HepG2 (cell line): ENCODE measurements around the gene CCDC142. TPM values are rescaled to one million over a fixed set of nuclear protein-coding genes. Genes with fewer than 3 reads are reported as not detected.

ENCODE experiments used
- AKAP8 ChIP-seq: sonication (generic); formaldehyde crosslinking; IDR thresholded peaks from 2 replicates; pipeline ENCODE4 v1.5.1; 2020; ENCODE audit warnings: mild to moderate bottlenecking, missing genetic modification reagents
- CAMTA2 ChIP-seq: sonication (generic); formaldehyde crosslinking; IDR thresholded peaks from 2 replicates; pipeline ENCODE4 v1.4.0; 2020; ENCODE audit warnings: mild to moderate bottlenecking, missing genetic modification reagents, borderline replicate concordance
- ELF1 ChIP-seq: sonication (generic); formaldehyde crosslinking; IDR thresholded peaks from 2 replicates; pipeline ENCODE4 v1.4.0; 2020; ENCODE audit warnings: missing genetic modification reagents
- GATAD1 ChIP-seq: IDR thresholded peaks from 2 replicates; pipeline ENCODE4 v1.6.1; 2016; ENCODE audit warnings: missing genetic modification reagents, missing compliant biosample characterization
- HCFC1 ChIP-seq: fragments of 150-350 bp; IDR thresholded peaks from 2 replicates; pipeline ENCODE4 v1.6.1; 2014; ENCODE audit warnings: low read depth, low read length
- HHEX ChIP-seq: IDR thresholded peaks from 2 replicates; pipeline ENCODE4 v1.6.1; 2016; ENCODE audit warnings: control low read depth
- HIVEP1 ChIP-seq: sonication (generic); formaldehyde crosslinking; IDR thresholded peaks from 2 replicates; pipeline ENCODE4 v1.4.0; 2020; ENCODE audit warnings: mild to moderate bottlenecking, missing genetic modification reagents
- HOXA3 ChIP-seq: sonication (generic); formaldehyde crosslinking; IDR thresholded peaks from 2 replicates; pipeline ENCODE4 v1.5.0; 2020; ENCODE audit warnings: missing genetic modification reagents
- IKZF5 ChIP-seq: IDR thresholded peaks from 2 replicates; pipeline ENCODE4 v1.6.1; 2018; ENCODE audit warnings: missing genetic modification reagents, mild to moderate bottlenecking, missing compliant biosample characterization
- NKX3-1 ChIP-seq: sonication (generic); formaldehyde crosslinking; IDR thresholded peaks from 2 replicates; pipeline ENCODE4 v1.5.0; 2020; ENCODE audit warnings: missing genetic modification reagents
- NONO ChIP-seq, 2 experiments: fragments of 450-650 bp in 1 of 2; sonication (generic) in 1 of 2; formaldehyde crosslinking in 1 of 2; IDR thresholded peaks in 1 of 2; conservative IDR thresholded peaks in 1 of 2; 2 replicates each; pipeline versions ENCODE4 v1.6.1 to v1.8.0; 2017 to 2022; ENCODE audit warnings: mild to moderate bottlenecking in 1 of 2, missing genetic modification reagents in 1 of 2, moderate library complexity in 1 of 2
- NR1H2 ChIP-seq: sonication (generic); formaldehyde crosslinking; IDR thresholded peaks from 2 replicates; pipeline ENCODE4 v1.8.1; 2022; ENCODE audit warnings: low read depth, missing genetic modification reagents, borderline replicate concordance
- PRMT3 ChIP-seq: sonication (generic); formaldehyde crosslinking; IDR thresholded peaks from 2 replicates; pipeline ENCODE4 v1.8.1; 2022; ENCODE audit warnings: low read depth, mild to moderate bottlenecking, moderate library complexity, missing genetic modification reagents, borderline replicate concordance
- SMAD9 ChIP-seq: sonication (generic); formaldehyde crosslinking; IDR thresholded peaks from 2 replicates; pipeline ENCODE4 v1.5.1; 2020; ENCODE audit warnings: mild to moderate bottlenecking, missing genetic modification reagents
- TGIF2 ChIP-seq: IDR thresholded peaks from 2 replicates; pipeline ENCODE4 v1.6.1; 2016; ENCODE audit warnings: control low read depth, missing compliant biosample characterization
- TOE1 ChIP-seq: sonication (generic); formaldehyde crosslinking; IDR thresholded peaks from 2 replicates; pipeline ENCODE4 v1.4.0; 2020; ENCODE audit warnings: mild to moderate bottlenecking, missing genetic modification reagents
- U2AF2 ChIP-seq: fragments of 200-400 bp; formaldehyde crosslinking; IDR thresholded peaks from 2 replicates; pipeline ENCODE4 v1.6.1; 2017; ENCODE audit warnings: low read depth, mild to moderate bottlenecking, low read length
- WIZ ChIP-seq: sonication (generic); formaldehyde crosslinking; IDR thresholded peaks from 2 replicates; pipeline ENCODE4 v1.5.1; 2020; ENCODE audit warnings: mild to moderate bottlenecking, missing genetic modification reagents
- XBP1 ChIP-seq: sonication (generic); formaldehyde crosslinking; IDR thresholded peaks from 2 replicates; pipeline ENCODE4 v1.5.0; 2020; ENCODE audit warnings: missing genetic modification reagents
- ZBTB34 ChIP-seq: sonication (generic); formaldehyde crosslinking; IDR thresholded peaks from 2 replicates; pipeline ENCODE4 v1.8.0; 2022; ENCODE audit warnings: mild to moderate bottlenecking, missing genetic modification reagents
- ZC3H13 ChIP-seq: sonication (generic); formaldehyde crosslinking; IDR thresholded peaks from 2 replicates; pipeline ENCODE4 v1.8.1; 2023; ENCODE audit warnings: mild to moderate bottlenecking, missing genetic modification reagents, moderate library complexity
- ZEB1 ChIP-seq: IDR thresholded peaks from 2 replicates; pipeline ENCODE4 v1.6.1; 2012; ENCODE audit warnings: mild to moderate bottlenecking, low read depth, inconsistent platforms; ENCODE audit not compliant: insufficient replicate concordance
- ZNF121 ChIP-seq: sonication (generic); formaldehyde crosslinking; IDR thresholded peaks from 2 replicates; pipeline ENCODE4 v1.5.0; 2020; ENCODE audit warnings: mild to moderate bottlenecking, missing genetic modification reagents
- ZNF20 ChIP-seq: sonication (generic); formaldehyde crosslinking; IDR thresholded peaks from 2 replicates; pipeline ENCODE4 v1.4.0; 2020; ENCODE audit warnings: mild to moderate bottlenecking, moderate library complexity, missing genetic modification reagents
- ZNF333 ChIP-seq: sonication (generic); formaldehyde crosslinking; IDR thresholded peaks from 2 replicates; pipeline ENCODE4 v1.4.0; 2020; ENCODE audit warnings: mild to moderate bottlenecking, missing genetic modification reagents, borderline replicate concordance
- ZNF383 ChIP-seq: sonication (generic); formaldehyde crosslinking; IDR thresholded peaks from 2 replicates; pipeline ENCODE4 v1.4.0; 2020; ENCODE audit warnings: missing genetic modification reagents, mild to moderate bottlenecking, borderline replicate concordance
- ZNF629 ChIP-seq: sonication (generic); formaldehyde crosslinking; conservative IDR thresholded peaks from 2 replicates; pipeline ENCODE4 v1.5.0; 2020; ENCODE audit warnings: missing genetic modification reagents
- polyA plus RNA-seq, 8 experiments: library from polyadenylated mRNA; depleted of rRNA in 3 of 8; stranded (reverse) in 7 of 8; unstranded in 1 of 8; fragments of >200 nt; fragmentation: Illumina TruSeq in 4 of 8; extraction: Trizol in 4 of 8; gene quantifications; 2 replicates each; pipeline versions ENCODE4 v1.2.1 to v1.2.3, GENCODE V29; 2011 to 2016; ENCODE audit warnings: low read depth in 4 of 8, missing spikeins in 1 of 8, mixed read lengths in 1 of 8; ENCODE audit not compliant: insufficient read depth in 1 of 8
- total RNA-seq, 5 experiments: library from RNA; depleted of rRNA; stranded (reverse); fragments of >200 nt; fragmentation: Illumina TruSeq; extraction: Trizol; gene quantifications; 2 replicates each; pipeline ENCODE4 v1.2.3, GENCODE V29; 2016; ENCODE audit warnings: low read depth in 1 of 5

CCDC142 gene
- total and polyA plus RNA-seq, 2 of the 13 experiments (the other 11 are each of a cell fraction or from before 2014, with no cell fraction given), result 14.7 to 30.4 TPM

- no peak for TF ChIP-seq ZBTB34 (CRISPR knock-in tag)
- no peak for TF ChIP-seq NONO (IDR thresholded peaks at IDR 0.05)
- peak; percentile 39; the same call in 1 of the 2 replicates for TF ChIP-seq NONO (CRISPR knock-in tag; conservative IDR thresholded peaks at IDR 0.05)
- no peak for TF ChIP-seq WIZ (CRISPR knock-in tag)
- TF ChIP-seq TOE1 (CRISPR knock-in tag), result no peak
- peak; percentile 25; the same call in 1 of the 2 replicates for TF ChIP-seq AKAP8 (CRISPR knock-in tag)
- 0 out of 2 replicates have a peak, but pooled peaks have one; percentile 8 for TF ChIP-seq ZNF121 (CRISPR knock-in tag)
- 0 out of 2 replicates have a peak, but pooled peaks have one; percentile 46 for TF ChIP-seq HIVEP1 (CRISPR knock-in tag)
- TF ChIP-seq HCFC1, result no peak
- TF ChIP-seq NR1H2, result no peak
- TF ChIP-seq CAMTA2 (CRISPR knock-in tag), result 0 out of 2 replicates have a peak, but pooled peaks have one; percentile 72
- TF ChIP-seq ZNF333, result no peak
- peak; percentile 68; the same call in 1 of the 2 replicates for TF ChIP-seq ZC3H13 (CRISPR knock-in tag)
- TF ChIP-seq HOXA3 (CRISPR knock-in tag), result no peak
- no peak for TF ChIP-seq TGIF2 (CRISPR knock-in tag)
- TF ChIP-seq ZNF383 (CRISPR knock-in tag), result no peak
- no peak for TF ChIP-seq IKZF5
- TF ChIP-seq HHEX (CRISPR knock-in tag), result no peak
- TF ChIP-seq SMAD9 (CRISPR knock-in tag), result no peak
- no peak for TF ChIP-seq GATAD1
- 0 out of 2 replicates have a peak, but pooled peaks have one; percentile 43 for TF ChIP-seq ZNF629 (CRISPR knock-in tag)
- TF ChIP-seq ZNF20 (CRISPR knock-in tag), result no peak
- no peak for TF ChIP-seq PRMT3
- no peak for TF ChIP-seq ZEB1
- no peak for TF ChIP-seq ELF1 (CRISPR knock-in tag)
- no peak for TF ChIP-seq XBP1 (CRISPR knock-in tag)
- no peak for TF ChIP-seq NKX3-1 (CRISPR knock-in tag)
- TF ChIP-seq U2AF2, result no peak
These were observed 28.5 kb upstream of the CCDC142 start (continued) for GRCh38 chr2:74511104-74511989.
